SIG-M5 treated with dmso at 0.1 percent for 504 hours (cell line): Measurements from ENCODE around the gene DMD.

Experiments
- DNase-seq: peaks from one replicate; lab custom pipeline; 2025; ENCODE audit not compliant: unreplicated experiment; lab: John Stamatoyannopoulos, UW

DMD gene

GRCh38 chrX:31217084-31217483, 1994.3 kb downstream of the DMD start:
- DNase-seq = no peak

DNA sequence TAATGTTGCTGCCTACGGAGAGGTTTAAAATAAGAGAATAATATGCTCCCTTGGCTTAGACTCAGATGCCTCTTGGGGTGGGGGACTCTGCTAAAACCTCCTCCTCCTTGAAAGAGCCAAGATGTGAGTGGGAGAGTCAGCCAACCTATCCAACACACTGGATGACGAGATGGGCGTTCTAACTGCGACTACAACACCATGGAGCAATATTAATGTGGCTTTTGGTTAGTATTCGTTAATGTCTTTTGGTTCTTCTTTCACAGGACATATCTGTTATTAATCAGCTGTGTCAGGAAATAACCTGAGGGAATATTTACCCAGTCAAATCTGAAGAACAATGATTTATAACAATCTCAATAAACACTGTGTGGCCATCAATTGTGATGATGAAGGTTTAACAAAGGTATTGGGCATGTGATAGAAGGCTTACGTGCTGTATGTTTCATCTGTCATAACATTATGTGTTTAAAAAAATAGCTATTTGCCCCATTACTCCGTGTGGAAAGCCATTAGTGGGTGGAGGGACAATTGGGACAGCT, 1996.0 kb downstream of the DMD start:
- DNase-seq = no peak

GRCh38 chrX:31213941-31214340, 1997.4 kb downstream of the DMD start:
- DNase-seq = no peak

DNA sequence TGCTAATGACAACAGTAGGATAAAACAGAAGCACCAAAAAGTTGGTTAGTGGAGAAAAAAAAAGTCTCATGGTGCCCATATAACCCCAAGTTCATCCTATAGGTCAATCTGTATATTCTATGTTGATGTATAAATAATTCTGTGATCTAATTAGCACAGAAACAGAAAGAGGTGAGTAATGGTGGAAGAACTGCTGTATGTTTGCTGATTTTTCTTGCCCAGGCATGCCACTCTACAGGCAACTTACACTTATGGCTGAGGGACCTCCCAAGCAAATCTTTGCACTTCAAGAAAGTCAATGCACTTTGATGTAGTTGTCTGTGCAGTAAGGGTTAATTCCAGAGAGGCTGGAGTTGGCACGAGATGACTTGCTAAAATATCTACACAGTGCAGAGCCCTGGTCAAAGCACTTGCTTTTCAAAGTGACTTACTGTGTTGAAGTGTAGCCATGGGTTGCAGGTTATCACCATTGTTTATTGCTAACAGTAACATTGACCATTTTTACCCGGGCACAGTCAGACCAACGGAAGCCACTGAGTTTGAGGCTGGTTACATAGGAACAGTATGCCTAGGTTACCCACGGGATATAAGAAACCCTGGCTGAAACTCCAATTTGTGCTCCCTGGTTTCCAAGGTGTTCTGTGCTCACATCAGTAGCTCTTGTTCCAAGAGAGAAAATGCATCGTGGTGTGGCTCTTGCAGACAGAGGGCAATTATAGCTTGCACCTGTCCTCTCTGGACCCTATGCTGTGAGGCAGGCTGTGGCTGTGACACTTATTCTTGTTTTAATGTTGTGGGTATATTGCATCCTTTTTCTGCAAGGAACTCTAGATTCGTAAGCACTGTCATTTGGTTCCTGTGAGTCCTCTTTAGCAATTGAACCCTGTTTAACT, 1998.2 kb downstream of the DMD start:
- DNase-seq = no peak

GRCh38 chrX:31209005-31209628, 2002.2 kb downstream of the DMD start:
- DNase-seq = no peak

GRCh38 chrX:31201503-31201902, 2009.8 kb downstream of the DMD start:
- DNase-seq = no peak

GRCh38 chrX:31200430-31200829, 2010.9 kb downstream of the DMD start:
- DNase-seq = no peak

- DNase-seq = no peak
Measured at GRCh38 chrX:31199840-31200114, 2011.6 kb downstream of the DMD start.

- no peak for DNase-seq
Measured at GRCh38 chrX:31199056-31199839, 2012.1 kb downstream of the DMD start.

DNA sequence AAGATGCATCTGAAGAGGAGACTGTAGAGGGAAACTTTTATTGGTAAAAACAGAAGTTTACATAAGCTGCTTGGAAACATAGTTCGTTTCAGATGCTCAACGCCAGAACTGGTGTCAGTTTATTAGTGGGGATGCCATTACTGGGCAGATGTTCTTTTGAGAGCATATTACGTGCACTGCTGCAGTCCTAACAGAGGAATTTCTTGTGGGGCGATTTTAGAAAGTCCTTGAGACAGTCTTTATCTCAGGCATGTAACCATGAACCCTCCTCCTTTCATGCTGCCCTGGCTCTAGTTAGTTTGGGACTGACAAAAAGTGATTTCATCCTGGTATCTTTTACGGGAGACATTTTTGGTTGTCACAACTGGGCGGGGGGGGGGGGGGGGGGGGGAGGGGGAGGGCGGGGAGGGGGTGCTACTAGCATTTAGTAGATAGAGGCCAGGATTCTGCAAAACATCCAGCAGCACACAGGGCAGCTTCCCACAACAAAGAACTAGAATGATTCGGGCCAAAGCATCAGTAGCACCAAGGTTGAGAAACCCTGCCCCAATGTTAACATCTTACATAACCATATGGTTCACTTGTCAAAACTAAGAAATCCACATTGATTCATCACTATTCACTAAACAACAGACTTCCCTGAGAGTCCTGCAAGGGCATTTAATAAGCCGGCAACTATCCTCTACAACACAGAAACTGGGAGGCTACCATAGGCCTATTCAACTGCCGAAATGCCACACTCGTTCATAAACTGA, 2021.0 kb downstream of the DMD start:
- no peak for DNase-seq

DNA sequence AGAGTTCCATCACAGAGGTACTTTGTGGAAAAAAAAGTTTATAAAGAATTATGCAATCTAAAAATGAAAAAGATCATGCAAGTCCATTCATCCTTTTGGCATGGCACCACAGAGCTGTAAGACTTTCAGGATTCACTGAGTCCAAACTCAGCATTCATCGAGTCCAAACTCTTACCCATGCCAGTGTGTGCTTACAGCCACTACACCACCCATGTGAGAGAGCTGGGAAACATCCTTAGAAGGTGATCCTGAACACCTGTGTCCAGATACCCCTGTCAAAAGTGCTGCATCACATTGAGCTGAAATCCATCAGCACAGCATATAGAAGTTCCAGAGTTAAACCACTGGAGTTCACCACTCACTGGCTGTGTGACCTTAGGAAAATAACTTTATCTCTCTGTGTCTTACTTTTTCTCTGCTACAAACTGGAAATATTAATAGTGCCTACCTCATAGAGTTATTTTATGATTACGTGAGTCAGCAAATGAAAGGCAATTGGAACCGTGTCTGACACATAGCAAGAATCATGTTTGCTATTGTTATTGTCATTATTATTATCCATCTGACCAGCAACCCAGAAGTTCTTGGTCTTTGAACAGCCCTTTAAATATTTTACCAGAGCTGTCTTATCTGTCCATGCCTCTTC, 2024.5 kb downstream of the DMD start:
- no peak for DNase-seq

DNA sequence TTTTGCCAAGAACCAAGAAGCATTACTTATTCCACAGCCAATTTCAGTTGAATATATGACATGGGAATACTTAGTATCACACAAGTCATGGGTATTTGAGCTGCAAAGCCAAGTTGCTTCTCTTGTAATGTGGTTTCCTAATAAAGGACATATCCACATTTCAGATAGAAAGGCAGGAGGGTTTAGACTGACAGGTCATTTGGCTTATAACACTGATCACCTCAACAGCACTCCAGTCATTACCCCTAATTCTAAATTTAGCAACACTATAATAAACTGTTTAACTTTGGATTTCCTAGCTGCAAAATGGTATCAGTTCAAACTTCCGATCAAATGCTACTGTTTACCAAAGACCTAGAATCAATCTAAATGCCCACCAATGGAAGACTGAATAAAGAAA, 2025.5 kb downstream of the DMD start:
- DNase-seq = no peak

- DNase-seq = no peak
Measured at GRCh38 chrX:31181377-31182000, 2029.9 kb downstream of the DMD start.

DNA sequence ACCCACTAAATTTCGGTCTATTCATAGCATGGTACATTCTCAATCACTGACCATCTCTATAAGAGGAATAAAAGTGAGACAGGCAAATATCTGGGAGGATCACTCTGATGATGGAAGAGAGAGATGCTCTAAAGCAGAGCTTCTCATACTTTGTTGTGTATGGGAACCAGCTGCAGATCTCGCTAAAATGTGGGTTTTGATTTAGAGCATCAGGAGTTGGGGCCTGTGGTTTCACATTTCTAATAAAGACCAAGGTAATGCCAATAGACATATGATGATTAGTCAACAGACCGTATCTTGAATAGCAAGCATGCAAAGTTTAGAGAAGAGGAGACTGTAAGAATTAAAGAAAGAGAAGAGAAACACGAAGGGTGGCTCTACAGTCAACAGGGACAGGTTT, 2032.1 kb downstream of the DMD start:
- DNase-seq = no peak

DNA sequence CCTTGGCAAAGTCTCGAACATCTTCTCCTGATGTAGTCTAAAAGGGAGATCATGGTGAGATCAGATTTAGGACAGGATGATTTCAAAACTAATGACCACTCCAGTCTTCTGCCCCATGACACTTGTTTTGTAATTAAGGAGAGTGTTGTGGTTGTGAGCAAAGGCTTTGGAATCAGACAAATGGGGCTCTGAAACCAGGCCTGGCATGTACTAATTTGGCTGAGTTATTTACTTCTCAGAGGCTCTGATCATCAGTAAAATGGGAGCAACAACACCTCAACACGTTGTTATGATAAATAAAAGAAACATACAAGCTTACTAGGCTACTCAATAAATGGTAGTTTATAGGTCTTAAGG, 2032.6 kb downstream of the DMD start:
- no peak for DNase-seq

- DNase-seq = no peak
Measured at GRCh38 chrX:31178064-31178768, 2033.1 kb downstream of the DMD start.

DNA sequence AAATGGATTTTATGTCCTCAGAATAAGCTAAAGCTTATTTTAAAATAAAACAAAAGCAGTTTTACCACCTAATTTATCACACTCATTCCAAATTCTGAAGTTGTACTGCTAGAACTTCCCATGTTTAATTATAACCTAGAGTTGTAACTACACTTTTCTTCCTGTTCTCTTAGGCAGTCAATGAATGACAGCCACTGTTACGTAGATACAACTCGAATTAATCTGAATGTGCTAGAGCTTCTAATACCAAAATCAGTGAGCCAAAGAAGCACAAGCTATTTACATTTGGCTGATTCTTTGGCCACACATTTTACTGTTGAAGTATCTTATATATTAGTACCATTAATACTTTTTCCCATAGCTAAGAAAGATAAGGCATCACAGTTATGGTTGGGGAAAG, 2040.6 kb downstream of the DMD start:
- no peak for DNase-seq

DNA sequence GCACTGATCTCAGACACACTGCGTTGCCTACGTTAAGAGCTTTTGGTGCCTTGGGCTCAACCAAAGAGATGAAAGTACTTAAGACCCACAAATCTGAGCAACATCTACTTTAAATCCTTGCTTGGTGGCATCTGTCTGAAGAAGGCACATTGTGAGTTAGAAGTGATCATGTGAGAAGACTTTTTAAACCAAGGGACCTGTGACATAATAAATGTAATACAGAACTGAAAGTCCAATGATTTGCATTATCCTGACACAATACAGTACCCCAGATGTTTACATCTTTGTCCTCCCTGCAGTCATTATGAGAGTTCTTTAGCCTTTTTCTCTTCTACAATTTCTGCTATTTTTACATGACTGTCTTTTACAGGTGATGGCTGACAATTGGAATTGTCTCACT, 2042.8 kb downstream of the DMD start:
- DNase-seq = no peak

DNA sequence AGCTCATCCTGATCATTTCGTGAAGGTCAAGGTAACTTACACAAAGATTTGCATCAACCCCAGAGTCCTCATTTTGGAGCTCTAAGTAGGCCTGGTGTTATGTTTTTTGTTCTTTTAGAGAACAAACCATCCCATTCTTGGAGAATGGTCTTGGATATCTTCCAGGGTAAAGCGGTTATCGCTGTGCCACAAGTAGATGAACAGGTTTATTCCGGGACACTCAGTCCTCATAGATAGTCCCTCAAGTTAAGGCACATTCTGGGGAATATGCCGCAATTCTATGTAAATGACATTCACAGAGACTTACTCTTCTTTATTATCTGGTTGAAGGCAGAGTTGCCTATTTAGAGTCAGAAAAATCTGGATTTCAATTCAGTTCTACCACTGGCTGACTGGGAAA, 2044.5 kb downstream of the DMD start:
- DNase-seq = no peak

GRCh38 chrX:31166416-31166815, 2044.9 kb downstream of the DMD start:
- DNase-seq = no peak
